K562 (cell line): Measurements from ENCODE around the gene ARHGEF26. TPM values are rescaled to one million over a fixed set of nuclear protein-coding genes. Genes with fewer than 3 reads are reported as not detected.

ENCODE experiments used
- EGR1 ChIP-seq: fragments of 450-650 bp; conservative IDR thresholded peaks from 2 replicates; pipeline ENCODE4 v1.6.1; 2017; ENCODE audit warnings: mild to moderate bottlenecking
- ESRRA ChIP-seq: fragments of 450-650 bp; IDR thresholded peaks from 2 replicates; pipeline ENCODE4 v1.6.1; 2014; ENCODE audit warnings: low read depth, mild to moderate bottlenecking, moderate library complexity, borderline replicate concordance
- FOS ChIP-seq: IDR thresholded peaks from 3 replicates; pipeline ENCODE4 v1.6.1; 2011; ENCODE audit not compliant: insufficient read length; ENCODE audit errors: extremely low read depth
- KDM5B ChIP-seq: fragments of 200-600 bp; sonication (generic); IDR thresholded peaks from 2 replicates; pipeline ENCODE4 v1.6.1; 2012; ENCODE audit warnings: low read depth, mild to moderate bottlenecking, moderate library complexity, low read length, control low read depth, inconsistent platforms; ENCODE audit not compliant: insufficient replicate concordance
- RFX1 ChIP-seq: fragments of 450-650 bp; IDR thresholded peaks from 2 replicates; pipeline ENCODE4 v1.6.1; 2016; ENCODE audit warnings: mild to moderate bottlenecking, moderate library complexity
- SOX6 ChIP-seq: fragments of 450-650 bp; IDR thresholded peaks from 2 replicates; pipeline ENCODE4 v1.6.1; 2014; ENCODE audit warnings: mild to moderate bottlenecking
- YY1 ChIP-seq, 3 experiments: IDR thresholded peaks; 2 replicates each; pipeline ENCODE4 v1.6.1; 2011; ENCODE audit warnings: low read length in 2 of 3, mild to moderate bottlenecking in 2 of 3, moderate library complexity in 2 of 3, borderline replicate concordance in 1 of 3, control low read depth in 1 of 3, low read depth in 1 of 3; ENCODE audit not compliant: insufficient read depth in 3 of 3, insufficient replicate concordance in 2 of 3, control insufficient read depth in 1 of 3, insufficient read length in 1 of 3; ENCODE audit errors: extremely low read depth in 1 of 3
- ZEB2 ChIP-seq: fragments of 450-650 bp; IDR thresholded peaks from 2 replicates; pipeline ENCODE4 v1.6.1; 2016
- polyA plus RNA-seq, 8 experiments: library from polyadenylated mRNA; depleted of rRNA in 4 of 8; stranded (reverse) in 5 of 8; unstranded in 3 of 8; fragments of >200 nt; fragmentation: Nextera tagmentation in 2 of 8; fragmentation: Illumina TruSeq in 1 of 8; extraction: Ambion mirVana in 2 of 8; extraction: Trizol in 1 of 8; gene quantifications; 2 replicates each; pipeline versions ENCODE4 v1.2.1 to v1.2.3, GENCODE V29; 2011 to 2014; ENCODE audit warnings: inconsistent platforms in 1 of 8, missing spikeins in 1 of 8
- total RNA-seq, 7 experiments: library from RNA; depleted of rRNA in 6 of 7; stranded (reverse); fragments of >200 nt in 6 of 7; fragmentation: Illumina TruSeq in 2 of 7; extraction: Trizol in 2 of 7; gene quantifications; 2 replicates each; pipeline versions ENCODE4 v1.2.1 to v1.2.3, GENCODE V29; 2011 to 2021; ENCODE audit warnings: low replicate concordance in 1 of 7
- TF ChIP-seq, protein P1 (sequence below), 2 experiments: fragments of 450-650 bp; conservative IDR thresholded peaks; 2 replicates each; pipeline ENCODE4 v1.6.1; 2017; ENCODE audit warnings: mild to moderate bottlenecking in 2 of 2, moderate library complexity in 2 of 2
- TF ChIP-seq, protein P2 (sequence below), 2 experiments: IDR thresholded peaks; 2 replicates each; pipeline ENCODE4 v1.6.1; 2011; ENCODE audit warnings: borderline replicate concordance in 1 of 2, control low read depth in 1 of 2, low read depth in 1 of 2, low read length in 1 of 2, mild to moderate bottlenecking in 1 of 2, mixed read lengths in 1 of 2, moderate library complexity in 1 of 2; ENCODE audit not compliant: insufficient read depth in 1 of 2, insufficient read length in 1 of 2, poor library complexity in 1 of 2, severe bottlenecking in 1 of 2; ENCODE audit errors: extremely low read depth in 1 of 2

ARHGEF26 gene
- total and polyA plus RNA-seq, 9 of the 15 experiments (the other 6 are each of a cell fraction or from before 2014, with no cell fraction given), result 0.01 to 0.11 (median 0.04) TPM; not detected in 2

DNA sequence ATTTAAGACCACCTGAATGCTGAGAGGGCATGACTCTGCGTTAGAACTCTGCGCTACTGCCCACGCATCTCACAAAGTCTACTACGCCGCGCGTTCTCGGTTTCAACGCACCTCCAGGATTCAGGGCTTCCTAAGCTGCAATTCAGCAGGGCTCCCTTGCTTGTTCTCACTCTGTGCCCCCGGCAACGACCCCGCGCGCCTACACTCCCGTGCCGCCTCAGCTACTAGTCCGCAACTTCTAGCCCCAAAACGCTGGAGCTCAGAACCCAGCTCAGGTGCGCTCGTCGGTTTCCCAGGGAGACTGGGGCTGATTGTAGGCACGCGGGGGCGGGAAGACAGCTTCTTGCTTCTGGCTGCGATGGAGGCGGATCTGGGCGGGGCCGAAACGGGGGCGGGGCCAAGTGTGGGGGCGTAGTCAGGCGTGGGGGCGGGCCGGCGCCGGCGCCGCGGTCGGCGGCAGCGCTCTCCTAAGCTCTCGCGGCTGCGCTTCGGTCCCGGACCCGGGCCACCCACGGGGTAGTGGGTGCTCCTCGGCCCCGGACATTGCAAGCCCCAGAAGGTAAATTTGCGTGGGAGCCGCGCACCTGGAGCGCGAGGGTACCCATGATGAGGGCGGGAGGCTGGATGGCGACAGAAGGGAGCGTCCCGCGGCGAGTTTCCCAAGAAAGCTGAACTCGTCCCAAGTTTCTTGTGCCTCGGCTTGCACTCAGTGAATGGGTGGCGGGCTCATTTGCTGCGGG, at the start of gene ARHGEF26 (continued):
- TF ChIP-seq, protein P1, sequence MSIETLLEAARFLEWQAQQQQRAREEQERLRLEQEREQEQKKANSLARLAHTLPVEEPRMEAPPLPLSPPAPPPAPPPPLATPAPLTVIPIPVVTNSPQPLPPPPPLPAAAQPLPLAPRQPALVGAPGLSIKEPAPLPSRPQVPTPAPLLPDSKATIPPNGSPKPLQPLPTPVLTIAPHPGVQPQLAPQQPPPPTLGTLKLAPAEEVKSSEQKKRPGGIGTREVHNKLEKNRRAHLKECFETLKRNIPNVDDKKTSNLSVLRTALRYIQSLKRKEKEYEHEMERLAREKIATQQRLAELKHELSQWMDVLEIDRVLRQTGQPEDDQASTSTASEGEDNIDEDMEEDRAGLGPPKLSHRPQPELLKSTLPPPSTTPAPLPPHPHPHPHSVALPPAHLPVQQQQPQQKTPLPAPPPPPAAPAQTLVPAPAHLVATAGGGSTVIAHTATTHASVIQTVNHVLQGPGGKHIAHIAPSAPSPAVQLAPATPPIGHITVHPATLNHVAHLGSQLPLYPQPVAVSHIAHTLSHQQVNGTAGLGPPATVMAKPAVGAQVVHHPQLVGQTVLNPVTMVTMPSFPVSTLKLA (conservative IDR thresholded peaks at IDR 0.05), result no peak
- TF ChIP-seq EGR1, result peak; percentile 90
- 0 out of 2 replicates have a peak, but pooled peaks have one; percentile 40 for TF ChIP-seq ZEB2
- TF ChIP-seq ESRRA, result no peak
- TF ChIP-seq YY1 (IDR thresholded peaks at IDR 0.05; ENCODE audit: borderline replicate concordance in 1 of 3, control insufficient read depth in 1 of 3, extremely low read depth in 1 of 3, insufficient read depth in 3 of 3, insufficient read length in 1 of 3, insufficient replicate concordance in 2 of 3, low read depth in 1 of 3, low read length in 2 of 3), result peak in 2 of 3 experiments; percentile 17 to 58
- TF ChIP-seq RFX1, result peak; percentile 77
- TF ChIP-seq, protein P2, sequence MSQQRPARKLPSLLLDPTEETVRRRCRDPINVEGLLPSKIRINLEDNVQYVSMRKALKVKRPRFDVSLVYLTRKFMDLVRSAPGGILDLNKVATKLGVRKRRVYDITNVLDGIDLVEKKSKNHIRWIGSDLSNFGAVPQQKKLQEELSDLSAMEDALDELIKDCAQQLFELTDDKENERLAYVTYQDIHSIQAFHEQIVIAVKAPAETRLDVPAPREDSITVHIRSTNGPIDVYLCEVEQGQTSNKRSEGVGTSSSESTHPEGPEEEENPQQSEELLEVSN (IDR thresholded peaks at IDR 0.05; ENCODE audit: borderline replicate concordance in 1 of 2, extremely low read depth in 1 of 2, insufficient read depth in 1 of 2, insufficient read length in 1 of 2, low read depth in 1 of 2, low read length in 1 of 2, poor library complexity in 1 of 2, severe bottlenecking in 1 of 2), result peak in 1 of 2 experiments; percentile 80
- no peak for TF ChIP-seq FOS
- no peak for TF ChIP-seq SOX6
- peak; percentile 43 for TF ChIP-seq KDM5B
